HepG2 (cell line): ENCODE measurements around the gene KIF3C. TPM values are rescaled to one million over a fixed set of nuclear protein-coding genes. Genes with fewer than 3 reads are reported as not detected.
A peak's percentile ranks its signal among the peaks of the same experiment; 100 is the strongest.

Experiments used
- ELK4 ChIP-seq: sonication (generic); formaldehyde crosslinking; IDR thresholded peaks from 2 replicates; pipeline ENCODE4 v1.9.0; 2021; ENCODE audit warnings: missing genetic modification reagents, borderline replicate concordance
- JDP2 ChIP-seq: sonication (generic); formaldehyde crosslinking; IDR thresholded peaks from 2 replicates; pipeline ENCODE4 v1.8.1; 2022; ENCODE audit warnings: missing genetic modification reagents, borderline replicate concordance
- MBNL3 ChIP-seq: fragments of 250-450 bp; sonication (Bioruptor Pico); conservative IDR thresholded peaks from 2 replicates; pipeline ENCODE4 v1.8.0; 2022; ENCODE audit warnings: mild to moderate bottlenecking, inconsistent platforms
- MED1 ChIP-seq: sonication (generic); formaldehyde crosslinking; IDR thresholded peaks from 2 replicates; pipeline ENCODE4 v1.4.0; 2020; ENCODE audit warnings: missing genetic modification reagents
- POGK ChIP-seq: sonication (generic); formaldehyde crosslinking; conservative IDR thresholded peaks from 2 replicates; pipeline ENCODE4 v1.8.0; 2022; ENCODE audit warnings: mild to moderate bottlenecking, moderate library complexity, missing genetic modification reagents
- RERE ChIP-seq: IDR thresholded peaks from 2 replicates; pipeline ENCODE4 v1.6.1; 2016; ENCODE audit warnings: low read depth, missing genetic modification reagents, missing compliant biosample characterization
- TMF1 ChIP-seq: sonication (generic); formaldehyde crosslinking; IDR thresholded peaks from 2 replicates; pipeline ENCODE4 v1.8.1; 2022; ENCODE audit warnings: low read depth, missing genetic modification reagents
- ZBTB37 ChIP-seq: sonication (generic); formaldehyde crosslinking; IDR thresholded peaks from 2 replicates; pipeline ENCODE4 v1.4.0; 2020; ENCODE audit warnings: mild to moderate bottlenecking, missing genetic modification reagents
- ZBTB42 ChIP-seq: sonication (generic); formaldehyde crosslinking; IDR thresholded peaks from 2 replicates; pipeline ENCODE4 v1.5.0; 2020; ENCODE audit warnings: mild to moderate bottlenecking, missing genetic modification reagents
- ZBTB49 ChIP-seq: sonication (generic); formaldehyde crosslinking; IDR thresholded peaks from 2 replicates; pipeline ENCODE4 v1.4.0; 2020; ENCODE audit warnings: missing genetic modification reagents, borderline replicate concordance
- ZNF17 ChIP-seq: sonication (generic); formaldehyde crosslinking; IDR thresholded peaks from 2 replicates; pipeline ENCODE4 v1.5.0; 2020; ENCODE audit warnings: mild to moderate bottlenecking, missing genetic modification reagents
- ZNF235 ChIP-seq: sonication (generic); formaldehyde crosslinking; IDR thresholded peaks from 2 replicates; pipeline ENCODE4 v1.8.1; 2023; ENCODE audit warnings: mild to moderate bottlenecking, missing genetic modification reagents, borderline replicate concordance
- ZNF354B ChIP-seq: sonication (generic); formaldehyde crosslinking; IDR thresholded peaks from 2 replicates; pipeline ENCODE4 v1.8.0; 2022; ENCODE audit warnings: mild to moderate bottlenecking, missing genetic modification reagents
- polyA plus RNA-seq, 8 experiments: library from polyadenylated mRNA; depleted of rRNA in 3 of 8; stranded (reverse) in 7 of 8; unstranded in 1 of 8; fragments of >200 nt; fragmentation: Illumina TruSeq in 4 of 8; extraction: Trizol in 4 of 8; gene quantifications; 2 replicates each; pipeline versions ENCODE4 v1.2.1 to v1.2.3, GENCODE V29; 2011 to 2016; ENCODE audit warnings: low read depth in 4 of 8, missing spikeins in 1 of 8, mixed read lengths in 1 of 8; ENCODE audit not compliant: insufficient read depth in 1 of 8
- total RNA-seq, 5 experiments: library from RNA; depleted of rRNA; stranded (reverse); fragments of >200 nt; fragmentation: Illumina TruSeq; extraction: Trizol; gene quantifications; 2 replicates each; pipeline ENCODE4 v1.2.3, GENCODE V29; 2016; ENCODE audit warnings: low read depth in 1 of 5

Gene KIF3C
- total and polyA plus RNA-seq, 2 of the 13 experiments (the other 11 are each of a cell fraction or from before 2014, with no cell fraction given), result 3.6 to 4.9 TPM

GRCh38 chr2:26011990-26012856, 29.9 kb upstream of the KIF3C start (continued):
- no peak for TF ChIP-seq ZBTB49 (CRISPR knock-in tag)
- no peak for TF ChIP-seq ZBTB37 (CRISPR knock-in tag)
- no peak for TF ChIP-seq ZBTB42
- peak; percentile 91; the same call in 1 of the 2 replicates for TF ChIP-seq RERE
- no peak for TF ChIP-seq ZNF17 (CRISPR knock-in tag)
- TF ChIP-seq JDP2 (CRISPR knock-in tag), result no peak
- TF ChIP-seq ZNF235 (CRISPR knock-in tag), result no peak
- TF ChIP-seq ZNF354B (CRISPR knock-in tag), result no peak
- no peak; the same call in 1 of the 2 replicates for TF ChIP-seq MED1
- TF ChIP-seq TMF1, result no peak
- TF ChIP-seq POGK (CRISPR knock-in tag), result no peak; the same call in 1 of the 2 replicates
- TF ChIP-seq ELK4, result no peak
- TF ChIP-seq MBNL3 (CRISPR knock-in tag), result no peak
